Measurements from ENCODE around the gene DCST1. TPM values are rescaled to one million over a fixed set of nuclear protein-coding genes. Genes with fewer than 3 reads are reported as not detected.

The DCST1 gene
- total and polyA plus RNA-seq, 2 of the 8 experiments (the other 6 are each of a cell fraction or from before 2014, with no cell fraction given) = not detected

DNA sequence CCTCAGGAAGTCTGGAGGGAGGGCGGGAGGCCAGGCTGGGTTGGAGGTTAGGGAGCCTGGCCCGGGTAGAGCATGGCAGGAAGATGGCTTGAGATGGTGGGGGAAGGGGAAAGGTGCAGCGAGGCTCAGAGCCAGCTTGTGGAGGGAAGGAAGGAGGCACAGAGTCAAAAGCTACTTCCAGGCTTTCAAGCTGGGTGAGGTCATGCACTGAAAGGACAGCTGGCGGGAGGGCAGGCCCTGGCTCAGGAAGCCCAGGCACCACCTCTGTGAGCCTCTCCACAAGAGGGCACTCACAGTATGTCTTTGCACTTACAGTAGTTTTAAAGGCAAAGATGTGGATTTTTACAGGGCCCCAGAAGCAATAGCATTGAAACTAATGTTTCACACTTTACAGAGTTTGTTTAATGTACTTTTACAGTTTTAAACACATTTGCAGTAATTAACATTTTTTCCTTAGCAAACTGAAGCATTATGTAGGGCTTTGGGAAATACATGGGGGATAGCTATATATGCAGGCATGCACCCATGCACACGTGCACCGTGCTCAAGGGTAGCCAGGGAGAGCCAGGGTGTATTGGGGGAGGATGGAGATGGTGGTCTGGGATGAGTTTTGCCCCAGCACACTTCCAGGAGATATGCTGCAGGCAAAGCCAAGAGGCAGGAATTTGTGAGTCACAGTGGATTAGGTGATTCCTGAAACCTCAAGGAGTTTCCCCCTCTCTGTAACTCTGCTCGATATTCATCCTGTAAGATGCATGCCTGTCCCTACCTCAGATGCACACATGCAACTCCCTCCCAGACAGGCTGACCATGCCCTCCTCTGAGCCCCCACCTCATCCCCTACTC lies 11.4 kb downstream of the DCST1 start (continued):
- TF ChIP-seq CHD7 (IDR thresholded peaks at IDR 0.05; ENCODE audit: insufficient replicate concordance, low read length) = no peak
